Esophagus (tissue), 2 donors: ENCODE results near the gene ENC1. TPM values are rescaled to one million over a fixed set of nuclear protein-coding genes. Genes with fewer than 3 reads are reported as not detected.

Experiments used
- H3K27ac ChIP-seq, 2 donors: one replicate each; pipeline ENCODE4 v1.5.1; 2013; ENCODE audit warnings: low read depth in 2 of 2, mild to moderate bottlenecking in 2 of 2, inconsistent platforms in 1 of 2, low read length in 1 of 2, moderate library complexity in 1 of 2
- H3K27me3 ChIP-seq, 2 donors: one replicate each; pipeline ENCODE4 v1.6.1; 2013; ENCODE audit warnings: low read length in 2 of 2, control low read depth in 1 of 2, mild to moderate bottlenecking in 1 of 2; ENCODE audit not compliant: insufficient read depth in 2 of 2, control insufficient read depth in 1 of 2
- H3K36me3 ChIP-seq, 2 donors: one replicate each; pipeline ENCODE4 v1.6.1; 2013; ENCODE audit warnings: low read length in 1 of 2; ENCODE audit not compliant: control insufficient read depth in 2 of 2, insufficient read depth in 2 of 2
- H3K4me1 ChIP-seq, 2 donors: one replicate each; pipeline ENCODE4 v1.6.1; 2013; ENCODE audit warnings: low read length in 1 of 2; ENCODE audit not compliant: control insufficient read depth in 2 of 2, insufficient read depth in 2 of 2
- H3K4me3 ChIP-seq, 2 donors: one replicate each; pipeline ENCODE4 v1.5.1; 2013; ENCODE audit warnings: low read length in 2 of 2, mild to moderate bottlenecking in 2 of 2, low read depth in 1 of 2, moderate library complexity in 1 of 2
- H3K9me3 ChIP-seq, 2 donors: one replicate each; pipeline ENCODE4 v1.6.1; 2013; ENCODE audit warnings: mild to moderate bottlenecking in 2 of 2, low read depth in 1 of 2, low read length in 1 of 2, moderate library complexity in 1 of 2; ENCODE audit not compliant: control insufficient read depth in 2 of 2, insufficient read depth in 1 of 2
- WGBS, 2 donors: extraction: QIAGEN DNeasy Blood & Tissue Kit; methylation state at CpG; one replicate each; pipeline ENCODE4 v1.1.7; 2013; 5-methylcytosine and 5-hydroxymethylcytosine counted together
- polyA plus RNA-seq, 2 donors: library from polyadenylated mRNA; stranded (reverse); fragments of 200-250 nt; gene quantifications; one replicate each; pipeline ENCODE4 v1.2.3, GENCODE V29; 2013
- donor health status: healthy with polysubstance abuse.
- donor health status: Bipolar disorder and iron deficiency.

The ENC1 gene
- polyA plus RNA-seq, 2 donors: 1.4 to 2.0 TPM

- Histone ChIP-seq H3K4me1 (no peaks in the 10 kb centered on the region), H3K27ac (no peak overlapping the region), H3K27me3 (no peaks in the 10 kb centered on the region), H3K9me3 (no peaks in the 10 kb centered on the region), H3K4me3 (no peak overlapping the region), H3K36me3 (no peaks in the 10 kb centered on the region)
- WGBS, 2 donors: 48 to 83% methylated on average over 2 of the region's 2 CpGs
These were observed 41.4 kb downstream of the ENC1 start for GRCh38 chr5:74599148-74599547.

- H3K4me3 ChIP-seq: no peak overlapping the region
- no peaks in the 10 kb centered on the region for H3K36me3 ChIP-seq
- no peak overlapping the region for H3K27ac ChIP-seq
- no peaks in the 10 kb centered on the region for H3K4me1 ChIP-seq
- H3K9me3 ChIP-seq: no peaks in the 10 kb centered on the region
- H3K27me3 ChIP-seq: no peaks in the 10 kb centered on the region
- WGBS, 2 donors: 35 to 54% methylated on average over 2 of the region's 2 CpGs
These were observed 41.8 kb downstream of the ENC1 start for GRCh38 chr5:74598731-74599130.

- no peaks in the 10 kb centered on the region for H3K4me1 ChIP-seq
- no peaks in the 10 kb centered on the region for H3K27me3 ChIP-seq
- H3K9me3 ChIP-seq: no peaks in the 10 kb centered on the region
- H3K4me3 ChIP-seq: no peak overlapping the region
- WGBS, 2 donors: 85 to 93% methylated on average over 6 of the region's 6 CpGs
- H3K27ac ChIP-seq: no peak overlapping the region
- H3K36me3 ChIP-seq: no peaks in the 10 kb centered on the region
These were observed 43.6 kb downstream of the ENC1 start for GRCh38 chr5:74596927-74597326.

GRCh38 chr5:74595143-74595925 is 45.2 kb downstream of the ENC1 start:
- Histone ChIP-seq H3K27ac (no peak overlapping the region), H3K27me3 (no peaks in the 10 kb centered on the region), H3K36me3 (no peaks in the 10 kb centered on the region), H3K9me3 (no peaks in the 10 kb centered on the region), H3K4me3 (no peak overlapping the region), H3K4me1 (no peaks in the 10 kb centered on the region)
- 59 to 76% methylated on average over 4 of the region's 4 CpGs for WGBS, 2 donors

GRCh38 chr5:74594137-74595040 is 46.1 kb downstream of the ENC1 start:
- whole genome bisulfite sequencing, 2 donors: 81% methylated on average over 6 of the region's 6 CpGs

GRCh38 chr5:74589204-74590056 is 51.1 kb downstream of the ENC1 start:
- H3K4me1 ChIP-seq: no peaks in the 10 kb centered on the region
- no peak overlapping the region for H3K27ac ChIP-seq
- 65% methylated on average over 6 of the region's 6 CpGs for WGBS, 2 donors
- H3K36me3 ChIP-seq: no peaks in the 10 kb centered on the region
- H3K9me3 ChIP-seq: no peaks in the 10 kb centered on the region
- no peaks in the 10 kb centered on the region for H3K27me3 ChIP-seq
- H3K4me3 ChIP-seq: no peak overlapping the region

More at GRCh38 chr5:74594137-74595040, 46.1 kb downstream of the ENC1 start:
- Histone ChIP-seq H3K27me3 (no peaks in the 10 kb centered on the region), H3K36me3 (no peaks in the 10 kb centered on the region), H3K9me3 (no peaks in the 10 kb centered on the region), H3K4me1 (no peaks in the 10 kb centered on the region), H3K4me3 (no peak overlapping the region), H3K27ac (no peak overlapping the region)

GRCh38 chr5:74588415-74588814 is 52.1 kb downstream of the ENC1 start:
- Histone ChIP-seq H3K27ac (no peak overlapping the region), H3K9me3 (no peaks in the 10 kb centered on the region), H3K4me3 (no peak overlapping the region), H3K4me1 (no peaks in the 10 kb centered on the region), H3K27me3 (no peaks in the 10 kb centered on the region), H3K36me3 (no peaks in the 10 kb centered on the region)
- WGBS, 2 donors: 83 to 93% methylated on average over 3 of the region's 3 CpGs

- H3K4me3 ChIP-seq: no peak overlapping the region
- H3K9me3 ChIP-seq: no peaks in the 10 kb centered on the region
- no peaks in the 10 kb centered on the region for H3K27me3 ChIP-seq
- 76 to 78% methylated on average over 2 of the region's 2 CpGs for WGBS, 2 donors
- no peaks in the 10 kb centered on the region for H3K36me3 ChIP-seq
- no peak overlapping the region for H3K27ac ChIP-seq
- no peaks in the 10 kb centered on the region for H3K4me1 ChIP-seq
These were observed 52.6 kb downstream of the ENC1 start for GRCh38 chr5:74587890-74588289.

- Histone ChIP-seq H3K27me3 (no peaks in the 10 kb centered on the region), H3K36me3 (no peaks in the 10 kb centered on the region), H3K9me3 (no peaks in the 10 kb centered on the region), H3K27ac (no peak overlapping the region), H3K4me1 (no peaks in the 10 kb centered on the region), H3K4me3 (no peak overlapping the region)
- 80 to 82% methylated on average over 4 of the region's 4 CpGs for WGBS, 2 donors
These were observed 53.2 kb downstream of the ENC1 start for GRCh38 chr5:74587300-74587699.
